ENCODE measurements around the gene MYO7A.

- no peak for TF ChIP-seq CTCF (conservative IDR thresholded peaks at IDR 0.05)
- no peak for TF ChIP-seq EZH2 (IDR thresholded peaks at IDR 0.05; ENCODE audit: low read depth)
These were observed 74.2 kb downstream of the MYO7A start for GRCh38 chr11:77201991-77202841.
